Fibroblast of skin of back (primary cell): ENCODE data around the gene NYAP2.
A peak's percentile ranks its signal among the peaks of the same experiment; 100 is the strongest.

Experiments
- DNase-seq: peaks from one replicate; pipeline ENCODE4 v3.0.0-alpha.2; 2013

NYAP2 gene

DNA sequence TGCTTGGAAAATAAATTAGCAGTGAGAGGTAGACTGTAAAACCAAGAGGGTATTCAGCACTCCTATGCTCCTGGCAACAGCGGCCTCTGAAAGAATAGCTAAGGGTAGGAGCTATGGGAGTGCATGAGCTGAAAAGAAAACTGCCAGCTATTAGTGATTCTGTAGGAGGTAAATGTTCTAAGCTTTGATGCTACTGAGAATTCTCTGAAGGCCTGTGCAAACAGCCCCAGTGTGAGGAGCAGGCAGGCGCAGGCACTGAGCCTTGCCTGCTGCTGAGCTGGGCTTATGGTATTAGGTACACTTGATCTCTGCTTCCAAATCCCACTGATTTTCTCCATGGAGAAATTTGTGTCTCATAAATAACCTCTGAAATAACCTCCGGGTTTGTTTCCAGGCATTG lies 86.7 kb downstream of the NYAP2 start:
- DNase-seq = no peak

DNA sequence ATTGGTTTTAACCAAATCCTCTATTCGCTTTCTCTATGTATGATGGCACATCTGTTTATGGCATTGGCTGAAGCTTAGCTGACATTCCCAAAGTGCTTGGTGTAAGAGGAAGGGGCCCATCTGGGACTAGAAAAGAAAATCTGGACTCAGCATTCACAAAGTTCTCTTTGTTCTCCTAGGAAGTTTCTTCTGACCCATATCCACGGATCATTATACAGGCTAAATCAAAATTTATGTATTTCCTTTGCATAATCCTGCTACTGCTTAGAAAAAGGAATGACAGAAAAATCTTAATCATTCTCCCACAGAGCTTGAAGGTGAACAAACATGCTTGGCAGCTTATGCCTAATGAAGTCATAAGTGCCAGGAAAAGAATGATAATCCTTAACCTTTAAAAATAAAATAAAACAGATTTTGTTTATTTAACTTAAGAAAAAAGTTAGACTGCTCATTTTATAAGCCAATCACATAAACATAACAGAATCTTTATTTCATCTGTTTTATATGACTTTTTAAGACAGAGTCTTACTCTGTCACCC lies 88.4 kb downstream of the NYAP2 start:
- no peak for DNase-seq

DNA sequence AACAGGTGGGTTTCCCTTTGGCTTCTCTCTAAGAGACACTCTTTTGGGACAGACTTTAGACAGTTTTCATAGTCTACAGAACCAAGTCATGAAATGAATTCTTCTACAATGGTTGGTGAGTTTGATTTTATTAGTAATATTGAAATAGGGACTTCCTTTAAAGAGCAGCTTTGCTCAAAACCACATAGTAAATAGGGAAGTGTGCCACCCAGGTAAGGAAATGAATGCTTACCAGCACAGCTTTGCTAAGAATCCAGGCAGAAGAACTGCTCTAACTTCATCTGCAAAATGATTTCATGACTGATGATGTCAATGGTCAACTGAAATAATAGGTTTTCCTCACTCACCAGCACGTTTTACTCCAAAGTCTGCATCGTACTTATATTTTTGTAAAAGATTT lies 89.2 kb downstream of the NYAP2 start:
- no peak for DNase-seq

DNA sequence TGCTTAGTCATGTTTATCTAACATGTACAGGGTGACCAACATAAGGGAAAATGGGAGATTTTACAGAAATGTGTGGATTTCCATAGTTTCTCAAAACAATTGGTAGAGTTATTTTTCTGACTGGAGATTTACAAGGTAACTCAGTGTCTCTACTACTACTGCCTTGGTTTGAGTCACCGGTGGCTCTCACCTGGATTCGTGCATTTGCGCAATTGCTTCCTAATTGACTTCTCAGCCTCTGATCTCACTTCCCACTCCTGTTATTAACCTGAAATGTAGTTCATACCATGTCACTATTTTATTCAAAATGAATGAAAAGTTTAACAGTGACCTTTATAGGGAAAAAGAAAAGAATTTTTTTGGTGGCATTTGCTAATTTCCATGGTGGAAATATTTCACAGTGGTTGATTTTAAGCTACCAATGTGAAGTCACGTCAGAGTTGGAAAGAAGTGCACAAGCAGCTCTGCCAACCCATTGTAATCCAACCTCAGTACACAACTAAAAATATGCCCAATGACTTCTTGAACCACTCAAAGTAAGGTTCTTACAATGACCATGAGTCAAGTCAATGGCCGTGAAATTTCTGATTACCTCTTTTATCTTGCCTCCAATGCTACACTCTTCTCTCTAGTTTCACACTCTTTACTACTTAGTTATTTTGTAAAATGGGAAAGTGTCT lies 94.0 kb downstream of the NYAP2 start:
- DNase-seq = no peak

DNA sequence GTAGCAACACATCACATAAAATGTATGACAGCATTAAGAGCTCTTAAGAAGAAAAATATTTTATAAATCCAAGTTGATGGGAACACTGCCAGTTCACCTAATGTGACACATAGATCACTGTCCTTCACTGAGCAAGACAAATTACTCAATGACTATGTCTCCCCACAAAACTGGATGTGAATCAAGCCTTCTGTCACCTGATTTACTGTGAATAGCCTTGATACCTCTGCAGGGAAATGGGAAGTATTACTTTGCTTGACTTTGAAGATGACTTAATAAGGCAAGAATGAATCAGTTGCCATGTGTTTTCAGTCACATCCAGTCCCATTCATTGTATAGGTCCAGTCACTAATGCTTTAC lies 94.6 kb downstream of the NYAP2 start:
- DNase-seq = no peak

DNA sequence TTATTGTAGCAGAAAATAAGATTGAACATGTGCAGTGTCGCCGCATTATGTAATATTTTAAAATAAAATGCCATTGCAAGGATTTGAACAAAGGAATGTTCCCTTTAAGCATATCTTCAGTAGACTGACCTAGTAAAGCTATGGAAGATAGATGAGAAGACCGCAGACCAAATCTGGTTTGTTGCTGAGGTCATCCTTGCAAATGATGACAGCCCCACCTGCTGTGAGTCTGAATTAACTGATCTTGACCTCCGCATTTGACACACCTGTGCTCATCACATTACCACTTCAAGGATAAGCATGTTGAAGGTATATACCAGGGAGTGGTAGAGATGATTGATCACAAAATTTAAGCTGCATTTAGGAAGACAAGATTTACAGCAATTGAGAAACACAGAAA lies 96.2 kb downstream of the NYAP2 start:
- DNase-seq = no peak

DNA sequence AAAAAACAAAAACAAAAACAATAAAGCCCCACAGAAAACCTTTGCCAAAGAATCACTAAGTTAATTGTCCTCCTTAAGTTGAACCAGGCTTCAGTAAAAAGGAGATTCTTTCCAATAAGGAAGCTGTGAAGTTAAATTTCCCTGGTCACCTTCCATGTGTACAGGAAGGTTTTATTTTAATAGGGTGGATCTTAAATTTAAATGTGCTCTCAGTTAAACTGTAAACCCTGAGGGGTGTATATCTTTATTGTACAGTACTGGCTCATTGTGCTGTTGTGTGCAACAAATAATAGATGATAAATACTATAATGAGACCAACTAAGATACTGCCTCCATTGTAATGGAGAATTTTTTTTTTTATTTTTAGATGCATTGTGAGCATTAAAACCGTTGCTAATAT lies 97.1 kb downstream of the NYAP2 start:
- DNase-seq = no peak

DNA sequence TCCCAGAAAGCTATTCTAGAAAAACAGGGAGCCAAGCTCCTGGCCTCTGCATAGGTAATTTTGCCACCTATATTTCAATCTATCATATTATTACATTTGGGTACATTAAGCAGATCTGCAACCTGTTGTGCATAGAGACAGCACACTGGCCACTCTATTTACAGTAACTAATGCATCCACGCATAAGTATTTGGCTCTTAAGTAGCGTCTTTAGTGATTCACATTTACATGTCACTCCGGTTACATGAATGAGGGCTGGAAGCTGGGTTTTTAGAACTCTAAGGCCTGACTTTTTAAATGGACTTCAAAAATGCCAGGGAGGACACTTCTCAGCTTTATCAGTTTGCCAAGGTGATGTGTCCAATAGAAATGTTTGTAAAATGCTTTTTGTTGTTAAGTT lies 97.7 kb downstream of the NYAP2 start:
- DNase-seq = no peak

DNA sequence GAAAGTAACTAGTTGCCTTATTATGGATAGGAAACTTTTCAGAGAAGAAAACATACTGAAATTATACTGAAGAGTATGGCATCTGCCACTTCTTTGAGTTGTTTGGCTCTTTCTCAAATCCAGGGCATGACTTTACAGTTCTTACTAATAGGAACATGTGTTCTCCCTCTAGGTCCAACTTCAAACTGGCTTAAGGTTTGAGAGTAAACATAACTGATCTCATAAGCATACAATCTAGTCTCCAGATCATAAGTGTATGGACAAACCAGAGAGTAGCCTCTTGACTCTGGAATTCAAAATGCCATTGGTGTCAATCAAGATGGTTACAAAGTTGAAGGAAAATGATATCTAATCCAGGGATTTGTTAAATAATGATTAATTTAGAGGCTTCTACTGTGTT lies 101.5 kb downstream of the NYAP2 start:
- no peak for DNase-seq

DNA sequence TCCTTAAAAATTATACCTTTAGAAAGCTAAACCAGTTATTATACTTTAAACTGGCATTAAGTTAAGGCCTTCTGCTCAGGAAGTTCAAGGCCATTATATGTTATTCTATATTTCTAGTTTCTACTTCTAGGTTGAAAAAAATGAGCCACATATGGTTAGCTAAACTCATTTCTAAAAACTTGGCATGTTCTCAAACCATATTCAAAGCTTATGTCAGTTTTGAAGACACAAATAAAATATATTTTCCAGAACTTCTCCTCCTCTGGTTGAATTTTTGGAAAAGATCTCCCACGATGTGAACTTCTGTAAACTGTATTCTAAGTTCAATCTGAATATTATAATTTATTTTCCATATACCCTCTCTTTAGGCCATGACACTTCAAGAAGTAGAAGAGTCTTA lies 103.5 kb downstream of the NYAP2 start:
- no peak for DNase-seq

DNA sequence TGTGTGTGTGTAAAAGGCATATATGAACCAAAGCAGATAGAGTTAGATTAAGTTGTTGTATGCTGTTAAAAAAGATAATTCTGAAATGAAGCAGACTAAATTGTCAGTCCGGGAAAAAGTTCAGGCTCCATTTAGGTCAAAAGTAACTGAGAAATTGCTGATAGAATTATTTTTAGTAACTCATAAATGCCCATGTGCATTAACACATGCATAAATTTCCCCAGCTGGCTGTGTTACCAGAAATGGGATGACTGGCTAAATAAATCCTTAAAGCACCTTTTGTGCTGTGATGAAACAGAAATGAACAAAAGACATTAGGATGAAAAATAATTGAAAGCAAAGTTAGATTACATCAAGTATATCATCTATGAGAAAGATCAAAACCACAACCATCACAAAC lies 111.3 kb downstream of the NYAP2 start:
- no peak for DNase-seq

DNA sequence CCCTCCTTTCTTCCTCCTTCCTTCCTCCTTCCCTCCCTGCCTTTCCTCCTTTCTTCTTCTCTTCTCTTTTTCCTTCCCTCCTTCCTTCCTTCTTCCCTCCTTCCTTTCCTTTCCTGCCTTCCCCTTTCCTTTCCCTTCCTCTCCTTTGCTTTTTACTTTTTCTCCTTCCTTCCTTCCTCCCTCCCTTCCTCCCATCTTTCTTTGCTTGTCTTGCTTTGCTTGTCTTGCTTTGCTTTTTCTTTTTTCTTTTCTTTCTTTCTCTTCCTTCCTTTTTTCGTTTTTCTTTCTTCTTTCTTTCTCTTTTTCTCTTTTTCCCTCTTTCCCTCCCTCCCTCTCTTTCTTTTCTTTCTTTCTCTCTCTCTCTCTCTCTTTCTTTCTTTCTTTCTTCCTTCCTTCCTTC lies 113.0 kb downstream of the NYAP2 start:
- DNase-seq = no peak

DNA sequence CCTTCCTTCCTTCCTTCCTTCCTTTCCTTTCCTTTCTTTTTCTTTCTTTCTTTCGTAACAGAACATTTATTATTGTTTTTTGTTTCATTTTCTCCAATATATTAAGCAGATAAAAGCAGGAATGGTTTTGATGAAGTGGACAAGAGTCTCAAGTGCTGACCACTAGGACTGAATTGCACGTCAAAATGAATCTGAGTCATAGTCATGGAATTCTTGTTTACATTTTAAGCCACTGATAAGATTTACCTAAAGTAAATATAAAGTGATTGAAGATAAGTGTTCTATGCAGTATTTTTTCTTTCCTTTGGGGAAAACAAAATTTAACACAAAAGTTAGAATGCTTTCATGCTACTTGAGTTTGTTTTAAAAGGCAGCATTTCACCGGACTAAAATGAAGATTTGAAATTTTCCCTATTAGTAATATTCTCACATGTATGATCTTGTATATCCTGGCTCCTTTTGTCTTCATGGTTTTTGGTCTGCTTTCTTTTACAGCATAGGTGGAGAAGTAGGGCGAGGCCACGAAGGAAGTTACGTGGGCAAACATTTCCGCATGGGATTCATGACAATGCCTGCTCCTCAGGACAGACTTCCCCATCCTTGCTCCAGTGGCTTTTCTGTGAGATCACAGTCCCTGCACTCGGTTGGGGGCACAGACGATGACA lies 113.5 kb downstream of the NYAP2 start:
- DNase-seq = peak; percentile 8

DNA sequence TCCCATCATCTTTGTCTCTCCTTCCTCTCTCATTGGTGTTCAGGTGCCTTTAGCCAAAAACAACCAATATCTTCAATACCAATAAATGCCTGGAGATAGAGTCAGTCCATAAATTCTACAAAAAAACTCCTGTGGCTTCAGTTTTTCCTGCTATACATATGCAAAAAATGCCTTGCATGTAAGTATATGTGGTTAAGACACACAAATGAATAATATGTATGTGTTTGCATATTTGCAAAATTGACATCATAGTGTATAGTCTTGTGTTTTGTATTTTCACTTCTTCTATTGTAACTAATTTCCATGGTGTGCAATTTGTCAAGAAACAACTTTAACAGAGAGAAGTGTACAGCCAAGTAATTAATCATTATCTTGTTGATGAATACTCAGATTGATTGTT lies 115.5 kb downstream of the NYAP2 start:
- no peak for DNase-seq

DNA sequence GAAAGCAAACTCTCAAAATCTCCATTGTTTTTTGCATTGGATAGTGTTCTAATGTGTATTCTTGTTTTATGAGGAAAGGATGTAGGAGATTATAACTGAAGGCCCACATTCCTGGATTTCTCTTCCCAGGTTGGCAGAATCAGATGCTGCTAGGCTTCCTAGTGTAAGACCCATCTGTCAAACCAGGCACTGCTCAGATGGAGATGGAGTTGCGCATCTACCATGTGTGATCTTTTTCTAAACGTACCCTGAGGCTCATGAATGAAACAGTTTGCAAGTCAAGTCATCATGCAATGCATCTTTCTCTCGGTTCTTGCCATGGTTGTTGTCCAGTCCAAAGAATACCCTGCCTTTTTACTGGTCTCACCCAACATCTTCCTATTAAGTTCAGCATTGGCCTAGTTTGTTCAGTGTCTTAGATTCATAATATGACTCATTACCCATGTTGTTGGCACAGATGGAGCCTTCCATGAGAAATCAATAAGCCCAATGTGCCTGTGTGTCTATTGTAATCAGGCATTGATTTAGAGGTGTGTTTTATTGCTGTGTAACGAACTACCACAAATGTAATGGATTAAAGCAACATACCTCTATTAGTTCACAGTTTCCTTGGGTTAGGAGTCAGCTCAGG lies 127.4 kb downstream of the NYAP2 start:
- DNase-seq = no peak

DNA sequence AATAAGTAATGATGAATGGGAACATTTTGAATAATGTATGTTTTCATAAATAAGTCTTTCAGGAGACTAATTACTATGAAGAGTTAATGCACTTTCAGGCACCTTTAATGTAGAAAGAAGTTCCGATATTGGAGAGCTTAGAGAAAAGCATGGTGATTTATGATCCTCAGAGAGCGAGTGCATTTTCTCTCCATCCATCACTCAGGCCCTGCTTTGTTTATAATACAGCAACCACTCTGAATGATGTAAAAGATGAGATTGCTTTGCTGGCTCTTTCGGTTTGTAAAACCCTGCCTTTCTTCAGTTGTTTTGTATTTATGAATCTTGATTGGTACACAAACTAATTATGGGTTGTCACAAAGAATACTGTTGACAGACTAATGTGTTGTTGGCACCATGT lies 132.0 kb downstream of the NYAP2 start:
- no peak for DNase-seq

DNA sequence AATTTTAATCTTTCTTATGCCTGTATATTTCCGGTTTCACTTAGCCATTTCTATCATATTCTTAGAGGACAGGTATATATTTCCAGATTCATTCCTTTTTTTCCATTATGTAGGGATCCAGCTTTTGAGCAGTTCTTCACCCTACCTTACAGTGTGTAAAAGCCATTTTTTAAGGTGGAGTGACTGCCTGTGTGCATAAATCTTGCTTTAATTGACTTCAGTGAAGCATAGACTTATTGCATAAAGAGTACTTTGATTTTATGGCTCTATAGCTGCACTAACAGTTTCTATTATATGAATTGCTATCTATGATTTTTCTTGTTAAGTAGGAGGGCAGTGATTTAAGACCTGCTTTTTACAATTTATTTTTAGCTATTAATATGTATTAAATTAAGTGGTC lies 132.6 kb downstream of the NYAP2 start:
- no peak for DNase-seq

DNA sequence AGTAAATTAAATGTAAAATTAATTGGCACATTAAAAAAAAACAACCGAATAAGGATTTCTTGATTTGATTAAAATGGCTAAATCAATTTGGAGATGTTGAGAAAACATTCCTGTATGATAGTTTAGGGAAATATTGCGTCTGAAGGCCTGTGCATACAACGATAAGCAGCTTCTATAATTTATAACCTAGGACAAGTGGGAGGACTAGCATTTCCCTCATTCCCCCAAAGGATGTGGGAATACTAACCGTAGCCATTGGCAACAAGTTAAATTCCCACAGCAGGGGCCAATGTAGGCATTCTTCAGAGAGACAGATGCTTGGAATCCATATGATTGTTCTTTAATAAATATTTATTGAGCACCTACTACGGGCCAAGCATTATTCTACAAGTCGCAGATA lies 134.5 kb downstream of the NYAP2 start:
- no peak for DNase-seq

DNA sequence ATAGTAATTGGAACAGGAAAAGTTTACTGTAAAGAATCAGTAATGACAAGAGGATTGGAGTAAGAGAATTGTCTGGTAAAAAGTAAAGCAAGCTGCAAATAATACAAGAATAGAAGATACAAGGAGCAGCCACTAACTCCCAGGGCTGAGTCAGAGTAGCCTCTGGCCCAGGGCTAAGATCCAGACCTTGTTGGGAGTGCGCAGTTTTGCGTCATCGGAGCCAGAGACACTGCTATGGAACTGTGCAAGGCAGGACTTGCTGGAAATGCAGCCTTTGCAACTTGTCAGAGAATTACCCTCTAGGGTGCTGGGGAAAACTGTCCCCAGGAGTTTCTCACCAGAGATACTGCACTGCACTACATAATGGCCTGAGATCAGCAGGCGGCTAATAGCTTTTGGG lies 135.2 kb downstream of the NYAP2 start:
- DNase-seq = no peak

DNA sequence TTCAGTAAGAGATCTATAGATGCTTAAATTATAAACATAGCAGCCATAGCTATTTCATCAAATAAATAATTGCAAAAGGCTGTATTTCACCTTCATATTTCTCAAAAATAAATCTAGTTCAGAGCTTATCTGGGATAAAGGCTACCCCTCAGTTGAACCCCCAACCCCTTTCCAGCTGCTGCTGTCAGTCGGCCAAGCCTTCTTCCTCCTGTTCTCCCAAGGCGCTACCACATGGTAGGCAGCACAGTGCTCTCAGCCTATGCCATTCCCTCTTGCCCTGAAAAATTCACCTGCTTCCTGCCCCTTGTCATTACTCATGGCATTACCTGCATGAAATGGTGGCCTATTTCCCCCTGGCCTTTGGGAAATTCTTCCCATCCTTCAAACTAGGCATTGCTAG lies 136.5 kb downstream of the NYAP2 start:
- no peak for DNase-seq

DNA sequence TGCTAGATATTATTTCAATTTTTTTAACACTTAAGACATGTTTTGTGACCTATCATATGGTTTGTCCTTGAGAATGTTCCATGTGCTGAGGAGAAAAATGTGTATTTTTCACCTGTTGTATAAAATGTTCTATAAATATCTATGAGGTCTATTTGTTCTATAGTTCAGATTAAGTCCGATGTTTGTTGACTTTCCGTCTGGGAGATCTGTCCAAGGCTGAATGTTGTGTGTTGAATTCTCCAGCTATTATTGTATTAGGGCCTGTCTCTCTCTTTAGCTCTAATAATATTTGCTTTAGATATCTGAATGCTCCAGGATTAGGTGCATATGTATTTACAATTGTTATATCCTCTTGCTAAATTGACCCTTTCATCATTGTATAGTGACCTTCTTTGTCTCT lies 144.1 kb downstream of the NYAP2 start:
- DNase-seq = no peak

DNA sequence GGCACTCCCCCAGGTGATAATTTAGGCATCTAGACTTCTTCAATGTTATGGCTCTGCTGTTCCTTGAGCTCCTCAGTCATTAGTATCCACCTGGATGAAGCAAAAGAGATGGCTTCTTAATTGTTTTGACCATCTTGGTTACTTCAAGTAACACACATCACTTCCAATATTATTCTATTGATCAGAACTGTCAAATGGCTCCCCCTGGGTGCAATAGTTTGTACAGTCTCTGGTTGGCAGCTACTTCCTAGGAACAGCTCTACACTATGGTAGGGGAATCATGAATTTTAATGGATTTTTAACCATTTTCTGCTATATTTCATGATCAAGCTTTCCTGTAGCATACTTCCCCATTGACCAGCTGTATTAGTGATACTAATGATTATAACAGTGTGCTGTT lies 157.0 kb downstream of the NYAP2 start:
- DNase-seq = no peak

DNA sequence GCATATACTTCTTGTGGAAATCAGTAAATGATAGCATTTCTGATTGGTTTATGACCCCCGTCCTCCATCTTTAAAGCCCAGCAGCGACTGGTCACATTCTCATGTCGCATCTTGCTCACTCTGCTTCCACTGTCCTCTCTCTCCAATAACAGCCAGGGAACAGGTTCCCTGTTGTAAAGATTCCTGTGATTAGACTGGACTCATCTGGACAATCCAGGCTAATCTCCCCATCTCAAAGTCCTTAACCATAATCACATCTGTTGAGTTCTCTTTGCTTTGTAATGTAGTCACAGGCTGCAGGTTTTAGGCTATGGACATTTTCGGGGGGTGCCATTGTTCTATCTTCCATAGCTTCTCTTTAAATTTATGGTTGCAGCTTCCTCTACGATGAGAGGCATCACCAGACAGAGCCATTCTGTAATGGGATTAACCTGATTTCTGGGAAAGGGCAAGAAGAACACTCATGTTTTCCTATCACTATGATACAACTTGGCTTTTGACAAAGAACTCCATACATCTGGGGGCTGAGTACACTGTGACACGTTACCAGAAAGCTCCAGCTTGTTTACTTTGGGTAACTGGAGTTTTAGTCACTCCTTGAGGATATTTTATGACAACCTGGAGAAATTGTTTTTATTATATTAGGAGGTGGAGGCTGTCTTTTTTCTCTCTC lies 159.0 kb downstream of the NYAP2 start:
- no peak for DNase-seq

DNA sequence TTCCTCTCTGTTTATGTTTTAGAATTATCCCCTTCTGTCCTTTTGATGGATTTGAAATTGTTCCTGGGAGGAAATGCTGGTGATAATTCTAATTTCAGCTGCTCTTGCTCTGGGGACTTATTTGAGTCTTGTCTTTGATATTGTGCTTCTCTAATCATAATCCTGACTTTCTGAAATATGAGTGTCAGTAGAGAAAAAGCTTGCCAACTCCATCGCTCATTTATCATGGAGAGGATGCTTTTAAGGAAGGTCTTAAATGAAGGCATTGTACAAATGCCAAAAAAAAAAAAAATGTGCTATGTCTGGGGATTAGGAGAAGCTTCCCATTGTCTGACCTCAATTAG lies 159.5 kb downstream of the NYAP2 start:
- DNase-seq = no peak
